IMR-90 (cell line): ENCODE data around the gene AGO3.

Experiments
- BHLHE40 ChIP-seq: fragments of 150-350 bp; IDR thresholded peaks from 2 replicates; pipeline ENCODE4 v1.6.1; 2016; ENCODE audit warnings: mild to moderate bottlenecking, low read depth, low read length
- CEBPB ChIP-seq: IDR thresholded peaks from 2 replicates; pipeline ENCODE4 v1.6.1; 2012; ENCODE audit warnings: low read depth, low read length, improper control_type of control experiment
- CHD1 ChIP-seq: IDR thresholded peaks from 2 replicates; pipeline ENCODE4 v1.6.1; 2012; ENCODE audit warnings: low read depth, low read length, improper control_type of control experiment
- FOS ChIP-seq: fragments of 150-350 bp; IDR thresholded peaks from 2 replicates; pipeline ENCODE4 v1.6.1; 2016; ENCODE audit warnings: low read depth, low read length
- MAFK ChIP-seq: IDR thresholded peaks from 2 replicates; pipeline ENCODE4 v1.6.1; 2012; ENCODE audit warnings: low read depth, low read length, improper control_type of control experiment
- MAZ ChIP-seq: IDR thresholded peaks from 2 replicates; pipeline ENCODE4 v1.6.1; 2012; ENCODE audit warnings: low read depth, mild to moderate bottlenecking, low read length, improper control_type of control experiment, moderate library complexity, borderline replicate concordance
- NFE2L2 ChIP-seq: fragments of 150-350 bp; IDR thresholded peaks from 2 replicates; pipeline ENCODE4 v1.6.1; 2016; ENCODE audit warnings: low read depth, mild to moderate bottlenecking, low read length
- POLR2A ChIP-seq: IDR thresholded peaks from 2 replicates; pipeline ENCODE4 v1.6.1; 2012; ENCODE audit warnings: mild to moderate bottlenecking, low read depth, low read length
- RAD21 ChIP-seq: IDR thresholded peaks from 2 replicates; pipeline ENCODE4 v1.6.1; 2012; ENCODE audit warnings: low read length, improper control_type of control experiment
- RCOR1 ChIP-seq: IDR thresholded peaks from 2 replicates; pipeline ENCODE4 v1.6.1; 2012; ENCODE audit warnings: mild to moderate bottlenecking, low read length, improper control_type of control experiment; ENCODE audit not compliant: insufficient replicate concordance
- RFX5 ChIP-seq: IDR thresholded peaks from 2 replicates; pipeline ENCODE4 v1.8.0; 2012; ENCODE audit warnings: low read depth, mild to moderate bottlenecking, low read length, moderate library complexity
- SMC3 ChIP-seq: fragments of 150-350 bp; IDR thresholded peaks from 2 replicates; pipeline ENCODE4 v1.6.1; 2016; ENCODE audit warnings: low read depth, mild to moderate bottlenecking, antibody characterized with exemption, low read length, moderate library complexity
- USF2 ChIP-seq: fragments of 150-350 bp; IDR thresholded peaks from 2 replicates; pipeline ENCODE4 v1.6.1; 2017; ENCODE audit warnings: mild to moderate bottlenecking, antibody characterized with exemption, low read length, low read depth
- TF ChIP-seq, protein P1 (sequence below): conservative IDR thresholded peaks from 2 replicates; pipeline ENCODE4 v1.5.1; 2012; ENCODE audit warnings: mild to moderate bottlenecking, low read depth, low read length, improper control_type of control experiment

GRCh38 chr1:36016686-36017085, 85.8 kb downstream of the AGO3 start:
- TF ChIP-seq, protein P1, sequence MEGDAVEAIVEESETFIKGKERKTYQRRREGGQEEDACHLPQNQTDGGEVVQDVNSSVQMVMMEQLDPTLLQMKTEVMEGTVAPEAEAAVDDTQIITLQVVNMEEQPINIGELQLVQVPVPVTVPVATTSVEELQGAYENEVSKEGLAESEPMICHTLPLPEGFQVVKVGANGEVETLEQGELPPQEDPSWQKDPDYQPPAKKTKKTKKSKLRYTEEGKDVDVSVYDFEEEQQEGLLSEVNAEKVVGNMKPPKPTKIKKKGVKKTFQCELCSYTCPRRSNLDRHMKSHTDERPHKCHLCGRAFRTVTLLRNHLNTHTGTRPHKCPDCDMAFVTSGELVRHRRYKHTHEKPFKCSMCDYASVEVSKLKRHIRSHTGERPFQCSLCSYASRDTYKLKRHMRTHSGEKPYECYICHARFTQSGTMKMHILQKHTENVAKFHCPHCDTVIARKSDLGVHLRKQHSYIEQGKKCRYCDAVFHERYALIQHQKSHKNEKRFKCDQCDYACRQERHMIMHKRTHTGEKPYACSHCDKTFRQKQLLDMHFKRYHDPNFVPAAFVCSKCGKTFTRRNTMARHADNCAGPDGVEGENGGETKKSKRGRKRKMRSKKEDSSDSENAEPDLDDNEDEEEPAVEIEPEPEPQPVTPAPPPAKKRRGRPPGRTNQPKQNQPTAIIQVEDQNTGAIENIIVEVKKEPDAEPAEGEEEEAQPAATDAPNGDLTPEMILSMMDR, result no peak
- TF ChIP-seq MAFK (no peak), USF2 (no peak), POLR2A (no peak), BHLHE40 (no peak), RFX5 (no peak), SMC3 (no peak), FOS (no peak), CEBPB (no peak), RCOR1 (no peak), RAD21 (no peak), CHD1 (no peak), MAZ (no peak), NFE2L2 (no peak)
